Naive thymus-derived CD4-positive, alpha-beta T cell (primary cell): Measurements from ENCODE around the gene CHRNB4. TPM values are rescaled to one million over a fixed set of nuclear protein-coding genes. Genes with fewer than 3 reads are reported as not detected.
"Not testable (repeated sequence)": the region's sequence is repeated elsewhere in the genome, so short reads cannot be mapped to it uniquely, and the experiment has no call there.

ENCODE experiments used
- ATAC-seq: fragments of 150-1000 bp; cut with Tn5 transposase; 2 replicates; pipeline ENCODE4 v1.10.0; 2021; ENCODE audit warnings: mild to moderate bottlenecking, moderate library complexity
- CTCF ChIA-PET: fragments of 350-600 bp; sonication (Branson Sonifier 250); formaldehyde crosslinking; loops from one replicate; lab custom pipeline; 2021; ENCODE audit warnings: antibody characterized with exemption; lab: Charles Lee
- POLR2A ChIA-PET: fragments of 350-600 bp; sonication (Branson Sonifier 250); formaldehyde crosslinking; loops from one replicate; lab custom pipeline; 2021; ENCODE audit warnings: antibody characterized with exemption, inconsistent platforms; lab: Charles Lee
- DNase-seq, 9 donors: peaks; one replicate each; pipeline versions ENCODE4 v3.0.0 to v3.0.0-alpha.2; 2020 to 2022; ENCODE audit warnings: mixed read lengths in 1 of 9
- H3K27ac ChIP-seq: one replicate; pipeline ENCODE4 v1.7.0; 2013; ENCODE audit warnings: mild to moderate bottlenecking, low read depth, low read length, moderate library complexity
- H3K27me3 ChIP-seq, 2 donors: one replicate each; pipeline ENCODE4 v1.7.0; 2013; ENCODE audit warnings: low read length in 2 of 2, mild to moderate bottlenecking in 2 of 2, moderate library complexity in 2 of 2; ENCODE audit not compliant: control insufficient read depth in 2 of 2, insufficient read depth in 2 of 2
- H3K36me3 ChIP-seq, 3 experiments: 1 replicate in 2 of 3; 2 replicates in 1 of 3; pipeline ENCODE4 v1.7.0; 2013; ENCODE audit warnings: low read length in 3 of 3, mild to moderate bottlenecking in 3 of 3, moderate library complexity in 1 of 3; ENCODE audit not compliant: insufficient read depth in 3 of 3, control insufficient read depth in 2 of 3
- H3K4me1 ChIP-seq, 2 donors: one replicate each; pipeline ENCODE4 v1.7.0; 2013; ENCODE audit warnings: low read length in 2 of 2, mild to moderate bottlenecking in 2 of 2, moderate library complexity in 1 of 2; ENCODE audit not compliant: control insufficient read depth in 2 of 2, insufficient read depth in 2 of 2
- H3K4me3 ChIP-seq: 2 replicates; pipeline ENCODE4 v1.7.0; 2013; ENCODE audit warnings: mild to moderate bottlenecking, low read length
- H3K9me3 ChIP-seq, 3 experiments: 1 replicate in 2 of 3; 2 replicates in 1 of 3; pipeline ENCODE4 v1.7.0; 2013; ENCODE audit warnings: low read length in 3 of 3; ENCODE audit not compliant: control insufficient read depth in 2 of 3
- H3K27ac Mint-ChIP-seq, 9 donors: one replicate each; pipeline ENCODE4 v1.8.0; 2020 to 2022; ENCODE audit warnings: mixed read lengths in 9 of 9, mild to moderate bottlenecking in 8 of 9, moderate library complexity in 5 of 9, inconsistent platforms in 2 of 9
- H3K27me3 Mint-ChIP-seq, 5 donors: one replicate each; pipeline ENCODE4 v1.8.0; 2021 to 2022; ENCODE audit warnings: mixed read lengths in 5 of 5, mild to moderate bottlenecking in 1 of 5
- H3K36me3 Mint-ChIP-seq, 5 donors: one replicate each; pipeline ENCODE4 v1.8.0; 2020 to 2022; ENCODE audit warnings: mixed read lengths in 5 of 5, mild to moderate bottlenecking in 3 of 5, inconsistent platforms in 1 of 5
- H3K4me1 Mint-ChIP-seq, 7 donors: one replicate each; pipeline ENCODE4 v1.8.0; 2020 to 2022; ENCODE audit warnings: mixed read lengths in 7 of 7, mild to moderate bottlenecking in 3 of 7, inconsistent platforms in 1 of 7
- H3K4me3 Mint-ChIP-seq, 10 donors: one replicate each; pipeline ENCODE4 v1.8.0; 2020 to 2022; ENCODE audit warnings: mild to moderate bottlenecking in 10 of 10, mixed read lengths in 10 of 10, moderate library complexity in 6 of 10, inconsistent platforms in 2 of 10
- H3K9me3 Mint-ChIP-seq, 11 donors: one replicate each; pipeline ENCODE4 v1.8.0; 2020 to 2022; ENCODE audit warnings: mixed read lengths in 11 of 11, mild to moderate bottlenecking in 4 of 11, inconsistent platforms in 1 of 11, moderate library complexity in 1 of 11
- intact Hi-C, 2 donors: fragments of 100-400 bp; cut with micrococcal nuclease; formaldehyde crosslinking; loops; one replicate each; pipeline ENCODE4 v1.15.1; 2023
- polyA plus RNA-seq, 2 donors: library from polyadenylated mRNA; unstranded; fragments of 300-500 nt; fragmentation: Illumina TruSeq; gene quantifications; one replicate each; pipeline ENCODE4 v1.2.3, GENCODE V29; 2021
- total RNA-seq, 6 experiments: library from RNA in 5 of 6; stranded (reverse) in 5 of 6; gene quantifications; 1 replicate in 5 of 6; 2 replicates in 1 of 6; pipeline ENCODE4 v1.2.3 and lab custom pipeline; 2021 to 2026

Gene CHRNB4
- total RNA-seq (not detected), polyA plus RNA-seq (not detected), total RNA-seq (lab: John Stamatoyannopoulos, UW) (not detected)

- Histone ChIP-seq H3K9me3 (no peaks in the 10 kb centered on the region), H3K4me3 (peak within 1 kb of the TSS; percentile 9), H3K27ac (no peak within 1 kb of the TSS), H3K27me3 (peaks cover 0 to 3% of the 10 kb centered on the region in 2 donors), H3K36me3 (no peaks in the 10 kb centered on the region), H3K4me1 (no peaks in the 10 kb centered on the region)
- CTCF ChIA-PET, result no interaction called here
- intact Hi-C loops, result no loop called here
- peak within 1 kb of the TSS; percentile 54 to 83 (median 72) for H3K4me3 Mint-ChIP-seq
- H3K9me3 Mint-ChIP-seq, result no peaks in the 10 kb centered on the region
- peak; percentile 48 for ATAC-seq
- peaks cover 15 to 29% (median 25%) of the 10 kb centered on the region in 5 donors for H3K27me3 Mint-ChIP-seq
- peak within 1 kb of the TSS in 1 of 9 donors; percentile 31 for H3K27ac Mint-ChIP-seq
- POLR2A ChIA-PET, result no interaction called here
- H3K36me3 Mint-ChIP-seq, result no peaks in the 10 kb centered on the region
- peaks cover 0 to 14% (median 9%) of the 10 kb centered on the region in 7 donors for H3K4me1 Mint-ChIP-seq
- DNase-seq, result peak in 1 of 9 donors; percentile 24
These were observed at the start of gene CHRNB4 for GRCh38 chr15:78641102-78641748. TSS of gene CHRNB4 (minus strand) at chr15:78641210. CDS start at chr15:78641133, 77 bp downstream.

GRCh38 chr15:78689626-78690025 lies 48.6 kb upstream of the CHRNB4 start:
- H3K9me3 Mint-ChIP-seq, result peaks cover 0 to under 1% (median 0%) of the 10 kb centered on the region in 11 donors
- no peak for ATAC-seq
- H3K4me3 ChIP-seq, result no peak overlapping the region
- peaks cover 0 to 13% (median 3%) of the 10 kb centered on the region in 5 donors for H3K27me3 Mint-ChIP-seq
- H3K4me1 Mint-ChIP-seq, result peaks cover 0 to 11% (median 9%) of the 10 kb centered on the region in 7 donors
- H3K9me3 ChIP-seq, result no peaks in the 10 kb centered on the region
- H3K36me3 ChIP-seq, result no peaks in the 10 kb centered on the region
- H3K27ac ChIP-seq, result no peak overlapping the region
- ChIA-PET CTCF (no interaction called here), POLR2A (no interaction called here)
- intact Hi-C loops, result no loop called here
- no peaks in the 10 kb centered on the region for H3K4me1 ChIP-seq
- no peak for DNase-seq
- no peaks in the 10 kb centered on the region for H3K36me3 Mint-ChIP-seq
- H3K27me3 ChIP-seq, result no peaks in the 10 kb centered on the region
- no peak overlapping the region for H3K4me3 Mint-ChIP-seq
- H3K27ac Mint-ChIP-seq, result no peak overlapping the region

GRCh38 chr15:78685925-78686324 lies 44.9 kb upstream of the CHRNB4 start:
- no peaks in the 10 kb centered on the region for H3K36me3 Mint-ChIP-seq
- H3K27ac Mint-ChIP-seq, result peak overlapping the region in 2 of 9 donors; percentile 0 to 59
- intact Hi-C loops, result no loop called here
- no peaks in the 10 kb centered on the region for H3K27me3 ChIP-seq
- H3K4me3 Mint-ChIP-seq, result no peak overlapping the region
- H3K4me1 ChIP-seq, result no peaks in the 10 kb centered on the region
- no peak for DNase-seq
- POLR2A ChIA-PET, result interaction anchor here (1.0 kb wide), 1 partner anchor 20 kb away, joined by 3 read pairs; no protein-coding TSS in a partner anchor
- peaks cover 0 to 13% (median 3%) of the 10 kb centered on the region in 5 donors for H3K27me3 Mint-ChIP-seq
- no peak overlapping the region for H3K27ac ChIP-seq
- no peaks in the 10 kb centered on the region for H3K36me3 ChIP-seq
- no peak for ATAC-seq
- H3K4me1 Mint-ChIP-seq, result peaks cover 0 to 11% (median 9%) of the 10 kb centered on the region in 7 donors
- no peaks in the 10 kb centered on the region for H3K9me3 ChIP-seq
- CTCF ChIA-PET, result no interaction called here
- peaks cover 0 to 4% (median 0%) of the 10 kb centered on the region in 11 donors for H3K9me3 Mint-ChIP-seq
- H3K4me3 ChIP-seq, result no peak overlapping the region

- ATAC-seq (no peak), DNase-seq (no peak)
- Histone ChIP-seq H3K9me3 (no peaks in the 10 kb centered on the region), H3K27ac (no peak overlapping the region), H3K4me1 (no peaks in the 10 kb centered on the region), H3K4me3 (no peak overlapping the region), H3K36me3 (no peaks in the 10 kb centered on the region), H3K27me3 (no peaks in the 10 kb centered on the region)
- H3K36me3 Mint-ChIP-seq, result no peaks in the 10 kb centered on the region
- H3K4me1 Mint-ChIP-seq, result peaks cover 0 to 11% (median 9%) of the 10 kb centered on the region in 7 donors
- H3K27ac Mint-ChIP-seq, result peak overlapping the region in 2 of 9 donors; percentile 23 to 59
- ChIA-PET CTCF (no interaction called here), POLR2A (interaction anchor here (1.0 kb wide), 1 partner anchor 21 kb away, joined by 3 read pairs; no protein-coding TSS in a partner anchor)
- peaks cover 0 to 13% (median 3%) of the 10 kb centered on the region in 5 donors for H3K27me3 Mint-ChIP-seq
- no peak overlapping the region for H3K4me3 Mint-ChIP-seq
- intact Hi-C loops, result no loop called here
- H3K9me3 Mint-ChIP-seq, result peaks cover 0 to 4% (median 0%) of the 10 kb centered on the region in 11 donors
These were observed 44.3 kb upstream of the CHRNB4 start for GRCh38 chr15:78685159-78685921.

- Mint-ChIP-seq H3K4me1 (peaks cover 0 to 11% (median 9%) of the 10 kb centered on the region in 7 donors), H3K9me3 (peaks cover 0 to 4% (median 0%) of the 10 kb centered on the region in 11 donors), H3K36me3 (no peaks in the 10 kb centered on the region), H3K27me3 (peaks cover 0 to 13% (median 3%) of the 10 kb centered on the region in 5 donors), H3K27ac (peak overlapping the region in 1 of 9 donors; percentile 65), H3K4me3 (no peak overlapping the region)
- Histone ChIP-seq H3K27ac (no peak overlapping the region), H3K4me3 (no peak overlapping the region), H3K36me3 (no peaks in the 10 kb centered on the region), H3K9me3 (no peaks in the 10 kb centered on the region), H3K27me3 (no peaks in the 10 kb centered on the region), H3K4me1 (no peaks in the 10 kb centered on the region)
- intact Hi-C loops, result no loop called here
- POLR2A ChIA-PET, result interaction anchor here (1.0 kb wide), 1 partner anchor 21 kb away, joined by 3 read pairs; no protein-coding TSS in a partner anchor
- no peak for ATAC-seq
- CTCF ChIA-PET, result no interaction called here
- DNase-seq, result no peak
These were observed 43.6 kb upstream of the CHRNB4 start for GRCh38 chr15:78684657-78685056.

- intact Hi-C loops, H3K36me3 Mint-ChIP-seq, H3K27me3 ChIP-seq, ATAC-seq, H3K27ac Mint-ChIP-seq, POLR2A ChIA-PET, H3K9me3 Mint-ChIP-seq, H3K9me3 ChIP-seq, H3K27ac ChIP-seq, DNase-seq, H3K4me1 ChIP-seq, H3K4me3 Mint-ChIP-seq, H3K36me3 ChIP-seq, H3K4me3 ChIP-seq: not testable (repeated sequence)
- H3K4me1 Mint-ChIP-seq, result peaks cover 0 to 11% (median 9%) of the 10 kb centered on the region in 7 donors
- H3K27me3 Mint-ChIP-seq, result peaks cover 0 to 13% (median 0%) of the 10 kb centered on the region in 5 donors
- CTCF ChIA-PET, result interaction anchor here (0.6 kb wide), 1 partner anchor 29 kb away, joined by 3 read pairs; no protein-coding TSS in a partner anchor
These were observed 42.6 kb upstream of the CHRNB4 start for GRCh38 chr15:78683599-78683998.
